ENCODE measurements around the gene SPEF2. TPM values are rescaled to one million over a fixed set of nuclear protein-coding genes. Genes with fewer than 3 reads are reported as not detected.

SPEF2 gene
- polyA plus RNA-seq, 1 donor from 2014 or later = 18.5 TPM

DNA sequence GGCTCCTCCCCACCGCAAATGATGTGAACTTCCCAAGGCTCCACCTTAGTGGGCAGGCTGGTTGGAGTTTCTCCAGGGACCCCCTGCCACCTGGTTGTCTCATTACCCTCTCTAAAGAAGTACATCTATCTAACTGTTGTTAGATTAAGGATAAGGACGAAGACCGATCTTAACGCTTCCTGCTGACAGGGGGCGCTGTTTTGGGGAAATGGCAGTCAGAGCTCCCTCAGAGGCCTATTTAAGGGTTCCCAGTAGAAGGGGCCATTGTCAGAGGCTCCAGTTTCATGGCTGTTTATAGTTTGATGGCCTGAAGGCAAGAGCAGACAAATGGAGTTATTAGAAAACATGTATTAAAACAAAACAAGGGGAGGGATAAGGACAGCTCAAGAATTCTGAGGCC is 100.1 kb downstream of the SPEF2 start:
- Histone ChIP-seq H3K4me2 (ENCODE audit: low read length) (no peak overlapping the region), H3K79me2 (replicated peaks; ENCODE audit: insufficient read depth, low read length) (no peaks in the 10 kb centered on the region), H3K9ac (ENCODE audit: low read length) (no peak overlapping the region), H3K27me3 (ENCODE audit: insufficient read depth, low read depth, low read length) (no peaks in the 10 kb centered on the region), H3K9me3 (ENCODE audit: low read length) (no peaks in the 10 kb centered on the region), H3K9me2 (ENCODE audit: insufficient read depth, low read length) (no peaks in the 10 kb centered on the region), H3K4me3 (ENCODE audit: low read length) (no peak overlapping the region), H3F3A (ENCODE audit: insufficient read depth, low read length, poor library complexity, severe bottlenecking) (no peaks in the 10 kb centered on the region), H4K20me1 (ENCODE audit: insufficient read depth) (no peaks in the 10 kb centered on the region), H3K36me3 (ENCODE audit: insufficient read depth, low read length) (no peaks in the 10 kb centered on the region), H3K27ac (ENCODE audit: low read length) (no peak overlapping the region), H2AFZ (ENCODE audit: low read depth, low read length) (no peak overlapping the region)
- no peak for TF ChIP-seq EZH2 (IDR thresholded peaks at IDR 0.05; ENCODE audit: borderline replicate concordance, insufficient read depth, low read length, poor library complexity, severe bottlenecking)
- no peak for TF ChIP-seq SMC3 (conservative IDR thresholded peaks at IDR 0.05; ENCODE audit: poor library complexity)
- TF ChIP-seq, protein P1, sequence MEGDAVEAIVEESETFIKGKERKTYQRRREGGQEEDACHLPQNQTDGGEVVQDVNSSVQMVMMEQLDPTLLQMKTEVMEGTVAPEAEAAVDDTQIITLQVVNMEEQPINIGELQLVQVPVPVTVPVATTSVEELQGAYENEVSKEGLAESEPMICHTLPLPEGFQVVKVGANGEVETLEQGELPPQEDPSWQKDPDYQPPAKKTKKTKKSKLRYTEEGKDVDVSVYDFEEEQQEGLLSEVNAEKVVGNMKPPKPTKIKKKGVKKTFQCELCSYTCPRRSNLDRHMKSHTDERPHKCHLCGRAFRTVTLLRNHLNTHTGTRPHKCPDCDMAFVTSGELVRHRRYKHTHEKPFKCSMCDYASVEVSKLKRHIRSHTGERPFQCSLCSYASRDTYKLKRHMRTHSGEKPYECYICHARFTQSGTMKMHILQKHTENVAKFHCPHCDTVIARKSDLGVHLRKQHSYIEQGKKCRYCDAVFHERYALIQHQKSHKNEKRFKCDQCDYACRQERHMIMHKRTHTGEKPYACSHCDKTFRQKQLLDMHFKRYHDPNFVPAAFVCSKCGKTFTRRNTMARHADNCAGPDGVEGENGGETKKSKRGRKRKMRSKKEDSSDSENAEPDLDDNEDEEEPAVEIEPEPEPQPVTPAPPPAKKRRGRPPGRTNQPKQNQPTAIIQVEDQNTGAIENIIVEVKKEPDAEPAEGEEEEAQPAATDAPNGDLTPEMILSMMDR (IDR thresholded peaks at IDR 0.05; ENCODE audit: poor library complexity, severe bottlenecking) = no peak
- TF ChIP-seq, protein P2, sequence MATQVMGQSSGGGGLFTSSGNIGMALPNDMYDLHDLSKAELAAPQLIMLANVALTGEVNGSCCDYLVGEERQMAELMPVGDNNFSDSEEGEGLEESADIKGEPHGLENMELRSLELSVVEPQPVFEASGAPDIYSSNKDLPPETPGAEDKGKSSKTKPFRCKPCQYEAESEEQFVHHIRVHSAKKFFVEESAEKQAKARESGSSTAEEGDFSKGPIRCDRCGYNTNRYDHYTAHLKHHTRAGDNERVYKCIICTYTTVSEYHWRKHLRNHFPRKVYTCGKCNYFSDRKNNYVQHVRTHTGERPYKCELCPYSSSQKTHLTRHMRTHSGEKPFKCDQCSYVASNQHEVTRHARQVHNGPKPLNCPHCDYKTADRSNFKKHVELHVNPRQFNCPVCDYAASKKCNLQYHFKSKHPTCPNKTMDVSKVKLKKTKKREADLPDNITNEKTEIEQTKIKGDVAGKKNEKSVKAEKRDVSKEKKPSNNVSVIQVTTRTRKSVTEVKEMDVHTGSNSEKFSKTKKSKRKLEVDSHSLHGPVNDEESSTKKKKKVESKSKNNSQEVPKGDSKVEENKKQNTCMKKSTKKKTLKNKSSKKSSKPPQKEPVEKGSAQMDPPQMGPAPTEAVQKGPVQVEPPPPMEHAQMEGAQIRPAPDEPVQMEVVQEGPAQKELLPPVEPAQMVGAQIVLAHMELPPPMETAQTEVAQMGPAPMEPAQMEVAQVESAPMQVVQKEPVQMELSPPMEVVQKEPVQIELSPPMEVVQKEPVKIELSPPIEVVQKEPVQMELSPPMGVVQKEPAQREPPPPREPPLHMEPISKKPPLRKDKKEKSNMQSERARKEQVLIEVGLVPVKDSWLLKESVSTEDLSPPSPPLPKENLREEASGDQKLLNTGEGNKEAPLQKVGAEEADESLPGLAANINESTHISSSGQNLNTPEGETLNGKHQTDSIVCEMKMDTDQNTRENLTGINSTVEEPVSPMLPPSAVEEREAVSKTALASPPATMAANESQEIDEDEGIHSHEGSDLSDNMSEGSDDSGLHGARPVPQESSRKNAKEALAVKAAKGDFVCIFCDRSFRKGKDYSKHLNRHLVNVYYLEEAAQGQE (IDR thresholded peaks at IDR 0.05; ENCODE audit: borderline replicate concordance) = no peak
- TF ChIP-seq EP300 (conservative IDR thresholded peaks at IDR 0.05; ENCODE audit: poor library complexity, severe bottlenecking) = no peak
- TF ChIP-seq POLR2AphosphoS5 (IDR thresholded peaks at IDR 0.05) = no peak
- no peak for TF ChIP-seq RAD21 (conservative IDR thresholded peaks at IDR 0.05)
- TF ChIP-seq MXI1 (conservative IDR thresholded peaks at IDR 0.05; ENCODE audit: poor library complexity, severe bottlenecking) = no peak
- TF ChIP-seq TAF1 (IDR thresholded peaks at IDR 0.05; ENCODE audit: low read depth) = no peak

- Histone ChIP-seq H2AFZ (ENCODE audit: low read depth, low read length) (no peak overlapping the region), H3K27ac (ENCODE audit: low read length) (no peak overlapping the region), H4K20me1 (ENCODE audit: insufficient read depth) (no peaks in the 10 kb centered on the region), H3K9me2 (ENCODE audit: insufficient read depth, low read length) (no peaks in the 10 kb centered on the region), H3K9ac (ENCODE audit: low read length) (no peak overlapping the region), H3K27me3 (ENCODE audit: insufficient read depth, low read depth, low read length) (no peaks in the 10 kb centered on the region), H3K4me3 (ENCODE audit: low read length) (no peak overlapping the region), H3F3A (ENCODE audit: insufficient read depth, low read length, poor library complexity, severe bottlenecking) (no peaks in the 10 kb centered on the region), H3K36me3 (ENCODE audit: insufficient read depth, low read length) (no peaks in the 10 kb centered on the region), H3K9me3 (ENCODE audit: low read length) (no peaks in the 10 kb centered on the region), H3K79me2 (replicated peaks; ENCODE audit: insufficient read depth, low read length) (no peaks in the 10 kb centered on the region), H3K4me2 (ENCODE audit: low read length) (no peak overlapping the region)
- TF ChIP-seq TAF1 (IDR thresholded peaks at IDR 0.05; ENCODE audit: low read depth) = no peak
- no peak for TF ChIP-seq MXI1 (conservative IDR thresholded peaks at IDR 0.05; ENCODE audit: poor library complexity, severe bottlenecking)
- no peak for TF ChIP-seq SMC3 (conservative IDR thresholded peaks at IDR 0.05; ENCODE audit: poor library complexity)
- no peak for TF ChIP-seq RAD21 (conservative IDR thresholded peaks at IDR 0.05)
- TF ChIP-seq EZH2 (IDR thresholded peaks at IDR 0.05; ENCODE audit: borderline replicate concordance, insufficient read depth, low read length, poor library complexity, severe bottlenecking) = no peak
- TF ChIP-seq POLR2AphosphoS5 (IDR thresholded peaks at IDR 0.05) = no peak
- TF ChIP-seq EP300 (conservative IDR thresholded peaks at IDR 0.05; ENCODE audit: poor library complexity, severe bottlenecking) = no peak
- TF ChIP-seq, protein P2 (IDR thresholded peaks at IDR 0.05; ENCODE audit: borderline replicate concordance) = no peak
- TF ChIP-seq, protein P1 (IDR thresholded peaks at IDR 0.05; ENCODE audit: poor library complexity, severe bottlenecking) = no peak
These were observed 118.1 kb downstream of the SPEF2 start for GRCh38 chr5:35735718-35736117.

All from neural cell (in vitro differentiated cells).